Activated naive CD8-positive, alpha-beta T cell treated with anti-CD3 and anti-CD28 coated beads for 36 hours (primary cell): ENCODE results near the gene MUC16. TPM values are rescaled to one million over a fixed set of nuclear protein-coding genes. Genes with fewer than 3 reads are reported as not detected.

Source experiments
- total RNA-seq, 2 experiments: library from RNA; stranded (reverse); gene quantifications; one replicate each; pipeline ENCODE4 v1.2.3, GENCODE V29; 2021

Gene MUC16
- total RNA-seq, 2 experiments from 2014 or later, result not detected

Other genes with a start within 250 kb of the MUC16 start
- gene ZNF558, start 178.1 kb downstream of the MUC16 start, total RNA-seq, result 10 to 100 TPM; 25.4 to 26.7 TPM
- gene MBD3L1, start 178.0 kb downstream of the MUC16 start, total RNA-seq, result not detected
- gene OR1M1, start 76.7 kb upstream of the MUC16 start, total RNA-seq, result not detected
- gene OR7G2, start 97.1 kb upstream of the MUC16 start, total RNA-seq, result not detected
- not detected for gene OR7G1, start 105.4 kb upstream of the MUC16 start, total RNA-seq
- gene OR7G3, start 116.5 kb upstream of the MUC16 start, total RNA-seq, result not detected
- 10 to 100 TPM; 53.4 to 58.2 TPM for gene ZNF317, start 130.0 kb upstream of the MUC16 start, total RNA-seq
- not detected for gene OR7D2, start 168.6 kb upstream of the MUC16 start, total RNA-seq
- not detected for gene OR7D4, start 209.2 kb upstream of the MUC16 start, total RNA-seq
- gene OR7E24, start 240.5 kb upstream of the MUC16 start, total RNA-seq, result not detected